ENCODE measurements around the gene TM9SF1.

TM9SF1 gene

DNA sequence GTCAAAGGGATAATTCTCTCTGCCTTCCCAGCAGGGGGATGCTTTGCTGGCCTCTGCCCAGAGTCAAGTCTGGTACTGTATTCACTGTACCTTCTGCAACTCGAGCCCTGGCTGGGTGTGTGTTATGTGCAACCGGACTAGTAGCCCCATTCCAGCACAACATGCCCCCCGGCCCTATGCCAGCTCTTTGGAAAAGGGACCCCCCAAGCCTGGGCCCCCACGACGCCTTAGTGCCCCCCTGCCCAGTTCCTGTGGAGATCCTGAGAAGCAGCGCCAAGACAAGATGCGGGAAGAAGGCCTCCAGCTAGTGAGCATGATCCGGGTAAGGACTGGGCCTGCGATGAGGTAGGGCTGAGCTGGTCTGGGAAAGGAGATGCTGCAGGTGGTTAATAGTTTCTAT is 44.7 kb downstream of the TM9SF1 start:
- no peak for DNase-seq

DNA sequence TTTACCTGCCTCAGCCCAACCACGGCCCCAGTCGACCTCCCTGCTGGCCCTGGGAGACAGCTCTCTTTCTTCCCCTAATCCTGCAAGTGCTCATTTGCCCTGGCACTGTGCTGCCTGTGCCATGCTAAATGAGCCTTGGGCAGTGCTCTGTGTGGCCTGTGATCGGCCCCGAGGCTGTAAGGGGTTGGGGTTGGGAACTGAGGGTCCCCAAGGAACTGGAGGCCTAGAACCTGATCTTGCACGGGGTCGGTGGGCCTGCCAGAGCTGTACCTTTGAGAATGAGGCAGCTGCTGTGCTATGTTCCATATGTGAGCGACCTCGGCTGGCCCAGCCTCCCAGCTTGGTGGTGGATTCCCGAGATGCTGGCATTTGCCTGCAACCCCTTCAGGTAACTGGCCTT is 45.2 kb downstream of the TM9SF1 start:
- no peak for DNase-seq

DNA sequence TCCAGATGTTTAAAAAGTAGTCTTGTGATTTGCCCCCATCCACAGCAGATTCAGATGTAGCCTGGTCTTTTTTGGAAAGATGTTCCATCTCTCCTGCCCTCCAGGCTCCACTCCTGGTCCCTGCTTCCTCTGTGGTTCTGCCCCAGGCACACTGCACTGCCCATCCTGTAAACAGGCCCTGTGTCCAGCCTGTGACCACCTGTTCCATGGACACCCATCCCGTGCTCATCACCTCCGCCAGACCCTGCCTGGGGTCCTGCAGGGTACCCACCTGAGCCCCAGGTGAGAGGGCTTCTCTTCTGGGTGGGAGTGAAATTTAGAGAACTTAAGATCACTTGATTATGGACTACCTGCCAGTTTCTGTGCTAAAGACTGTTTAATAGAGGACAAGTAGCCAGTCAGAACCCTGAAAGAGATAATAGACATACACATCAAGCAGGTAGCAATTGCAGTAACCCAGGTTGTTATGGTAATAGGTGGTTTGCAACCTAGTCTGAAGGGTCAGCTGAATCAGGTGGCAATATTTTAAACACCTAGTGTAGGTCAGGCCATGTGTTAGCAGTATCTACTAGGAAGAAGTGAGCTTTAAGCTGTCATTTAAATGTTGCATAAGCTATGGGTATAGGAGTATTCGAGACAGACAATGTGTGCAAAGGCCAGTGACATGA is 45.8 kb downstream of the TM9SF1 start:
- no peak for DNase-seq

DNA sequence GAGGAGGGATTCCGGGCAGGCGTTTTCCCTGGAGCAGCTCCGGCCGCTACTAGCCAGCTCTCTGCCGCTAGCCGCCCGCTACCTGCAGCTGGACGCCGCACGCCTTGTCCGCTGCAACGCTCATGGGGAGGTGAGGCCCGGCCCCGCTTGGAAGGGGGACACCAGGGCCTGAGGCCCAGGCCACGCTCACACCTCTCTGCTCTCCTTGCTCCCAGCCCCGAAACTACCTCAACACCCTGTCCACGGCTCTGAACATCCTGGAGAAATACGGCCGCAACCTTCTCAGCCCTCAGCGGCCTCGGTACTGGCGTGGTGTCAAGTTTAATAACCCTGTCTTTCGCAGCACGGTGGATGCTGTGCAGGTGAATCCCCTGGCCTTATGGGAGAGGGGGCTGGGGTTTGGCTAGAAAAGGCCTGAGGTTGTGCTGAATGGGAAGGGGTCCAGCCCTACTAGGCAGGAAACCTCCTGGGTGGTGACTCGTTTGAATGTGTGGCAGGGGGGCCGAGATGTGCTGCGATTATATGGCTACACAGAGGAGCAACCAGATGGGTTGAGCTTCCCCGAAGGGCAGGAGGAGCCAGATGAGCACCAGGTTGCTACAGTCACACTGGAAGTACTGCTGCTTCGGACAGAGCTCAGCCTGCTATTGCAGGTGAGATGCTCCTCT is 47.3 kb downstream of the TM9SF1 start:
- DNase-seq = no peak

DNA sequence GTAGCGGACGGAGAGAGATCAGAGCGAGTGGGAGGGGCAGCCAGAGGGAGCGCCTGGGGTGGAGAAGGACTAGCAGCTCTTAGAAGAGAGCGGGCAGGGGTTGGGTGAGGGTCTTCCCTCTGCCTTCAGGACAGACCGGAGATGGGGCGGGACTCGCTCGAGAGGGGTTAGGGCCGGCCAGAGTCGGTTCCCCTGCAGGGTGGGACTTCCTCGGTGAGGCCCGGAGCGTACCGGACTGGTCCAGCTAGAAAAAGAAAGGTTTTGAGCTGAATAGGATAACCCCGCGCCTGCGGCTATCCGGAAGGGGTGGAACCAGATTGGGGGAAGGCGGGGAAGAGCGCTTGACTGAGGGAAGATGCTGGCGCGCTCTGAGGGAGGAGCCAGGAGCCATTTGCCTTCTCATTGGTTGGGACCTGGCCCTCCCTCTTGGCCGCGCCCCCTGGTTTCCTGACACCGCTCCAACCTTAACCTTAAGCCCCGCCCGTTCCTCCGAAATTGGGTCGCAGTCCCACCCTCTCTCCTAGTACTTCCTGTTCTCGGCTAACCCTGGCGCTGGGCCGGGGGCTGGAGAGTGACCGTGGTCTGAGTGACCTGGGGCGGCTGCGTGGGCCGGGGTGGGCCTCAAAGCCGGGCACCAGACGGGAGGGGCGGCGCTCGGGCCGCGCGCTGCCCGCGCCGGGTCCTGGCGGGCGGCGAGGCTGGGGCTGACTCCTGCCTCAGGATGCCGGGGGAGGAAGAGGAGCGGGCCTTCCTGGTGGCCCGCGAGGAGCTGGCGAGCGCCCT is 48.1 kb downstream of the TM9SF1 start, which contains the start of gene RNF31:
RNF31 (plus strand) TSS at position 521 of the 783 bp plus-strand sequence; CDS start at position 722, 201 bp downstream.
- peak; percentile 97 for DNase-seq

DNA sequence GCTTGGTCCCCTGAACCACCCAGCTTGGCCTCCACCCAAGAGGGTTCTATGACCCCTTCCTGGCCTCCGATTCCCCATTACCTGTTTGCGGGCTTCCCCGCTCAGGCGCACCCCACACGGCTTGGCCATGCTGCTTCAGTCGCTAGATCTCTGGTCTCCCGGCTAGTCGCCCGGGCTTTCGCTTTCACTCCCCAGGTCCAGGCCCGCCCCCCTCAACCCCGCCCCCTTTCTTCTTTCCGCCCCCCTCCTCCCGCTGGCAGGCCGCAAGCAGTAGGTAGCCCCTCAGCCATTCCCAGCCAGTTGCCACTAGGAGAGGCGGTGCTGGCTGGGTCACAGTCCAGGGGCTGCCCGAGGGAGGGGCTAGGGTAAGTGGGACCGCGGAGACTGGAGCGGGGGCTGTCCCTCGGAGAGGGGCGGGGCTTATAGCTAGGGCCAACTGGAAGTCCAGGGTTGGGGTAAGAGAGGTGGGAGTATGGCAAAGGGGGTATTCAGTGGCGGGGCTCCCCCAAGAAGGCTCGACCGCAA is 48.7 kb downstream of the TM9SF1 start, which contains the start of gene PSME2:
PSME2 (minus strand) TSS at position 158 of the 525 bp plus-strand sequence; CDS start at position 129, 29 bp downstream.
- DNase-seq = peak; percentile 92

DNA sequence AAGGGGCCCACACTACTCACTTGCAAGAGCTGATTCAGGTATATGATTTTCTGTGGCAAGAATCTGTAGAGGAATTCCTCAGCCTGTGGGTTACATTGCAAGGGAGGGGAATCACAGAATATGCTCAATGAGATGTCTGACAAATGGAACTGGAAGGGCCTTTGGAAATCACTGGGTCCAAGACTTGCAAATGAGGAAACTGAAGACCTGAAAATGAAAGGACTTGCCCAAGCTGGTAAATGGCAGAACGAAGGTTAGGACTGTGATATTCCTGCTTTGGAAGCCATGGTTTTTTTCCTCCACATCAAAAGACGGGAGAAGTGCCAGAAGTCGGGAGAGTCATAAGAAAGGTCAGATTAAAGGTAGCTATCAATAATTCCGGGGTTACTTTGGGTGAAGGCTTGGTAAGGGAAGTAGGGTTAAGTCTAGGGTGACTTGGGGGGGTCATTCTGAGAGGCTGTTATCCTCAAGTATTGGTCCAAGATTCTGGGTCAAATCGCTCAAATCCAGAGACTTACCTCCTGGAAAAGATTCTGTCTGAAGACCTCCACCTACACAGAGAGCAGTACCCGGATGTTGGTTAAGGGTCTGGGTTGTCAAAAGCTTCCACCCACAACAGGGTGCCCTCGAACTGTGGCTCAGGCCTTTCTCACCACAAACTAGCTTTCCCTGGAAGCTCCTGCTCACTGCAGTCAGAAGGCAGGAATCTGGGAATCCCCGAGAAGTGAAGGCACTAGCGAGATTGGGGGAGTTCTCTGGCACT is 49.4 kb downstream of the TM9SF1 start:
- no peak for DNase-seq

DNA sequence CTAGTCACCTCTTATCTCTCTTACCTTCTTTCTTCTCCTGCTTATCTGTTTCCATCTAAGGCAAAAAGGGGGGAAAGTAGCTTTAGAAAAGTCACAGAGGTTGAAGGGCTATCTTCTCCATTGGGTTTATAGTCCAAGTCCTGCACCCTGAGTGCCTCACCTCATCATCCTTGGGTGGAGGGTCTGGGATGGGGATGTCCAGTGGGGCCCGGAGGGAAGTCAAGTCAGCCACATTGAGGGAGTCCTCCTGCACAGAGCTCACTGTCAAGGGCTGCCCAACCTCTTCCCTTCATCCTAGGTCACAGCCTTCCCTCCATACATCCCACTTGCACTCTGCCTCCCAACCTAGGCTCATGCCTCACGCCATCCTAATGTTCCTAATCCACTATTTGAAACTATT is 50.0 kb downstream of the TM9SF1 start:
- DNase-seq = no peak

DNA sequence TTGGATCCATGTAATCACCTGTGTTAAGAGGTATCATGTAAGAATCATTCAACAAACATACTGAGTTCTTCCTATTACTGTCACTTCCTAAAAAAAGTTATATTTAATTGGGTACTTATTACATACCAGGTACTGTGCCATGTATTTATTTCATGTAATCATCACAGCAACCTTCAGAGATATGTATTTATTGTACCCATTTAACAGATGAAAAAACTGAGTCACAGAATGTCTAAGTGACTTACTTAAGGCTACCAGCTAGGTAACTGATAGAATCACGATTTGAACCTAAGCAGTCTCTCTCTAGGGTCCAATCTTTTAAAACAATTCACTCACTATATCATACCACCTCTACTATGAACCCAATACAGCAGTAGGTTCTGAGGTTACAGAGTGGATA is 50.8 kb downstream of the TM9SF1 start:
- no peak for DNase-seq

DNA sequence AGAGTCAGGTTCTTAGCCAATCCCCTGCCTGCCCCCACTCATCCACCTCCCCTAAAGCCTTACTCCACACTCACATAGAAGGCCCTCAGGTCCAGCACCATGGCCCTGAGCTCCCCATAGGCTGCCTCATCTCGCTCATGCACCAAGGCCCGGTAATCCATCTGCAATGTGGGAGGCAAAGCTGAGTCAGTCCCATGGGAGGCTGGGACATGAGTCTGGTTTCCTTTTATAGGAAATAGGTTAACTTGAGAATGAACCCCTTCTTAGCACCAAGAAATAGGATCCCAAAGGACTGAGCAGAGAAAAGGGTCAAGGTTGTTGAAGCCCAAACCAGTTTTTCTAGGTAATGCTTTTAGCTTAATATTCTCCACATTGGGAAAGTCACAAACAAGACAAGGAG is 51.7 kb downstream of the TM9SF1 start:
- DNase-seq = no peak

DNA sequence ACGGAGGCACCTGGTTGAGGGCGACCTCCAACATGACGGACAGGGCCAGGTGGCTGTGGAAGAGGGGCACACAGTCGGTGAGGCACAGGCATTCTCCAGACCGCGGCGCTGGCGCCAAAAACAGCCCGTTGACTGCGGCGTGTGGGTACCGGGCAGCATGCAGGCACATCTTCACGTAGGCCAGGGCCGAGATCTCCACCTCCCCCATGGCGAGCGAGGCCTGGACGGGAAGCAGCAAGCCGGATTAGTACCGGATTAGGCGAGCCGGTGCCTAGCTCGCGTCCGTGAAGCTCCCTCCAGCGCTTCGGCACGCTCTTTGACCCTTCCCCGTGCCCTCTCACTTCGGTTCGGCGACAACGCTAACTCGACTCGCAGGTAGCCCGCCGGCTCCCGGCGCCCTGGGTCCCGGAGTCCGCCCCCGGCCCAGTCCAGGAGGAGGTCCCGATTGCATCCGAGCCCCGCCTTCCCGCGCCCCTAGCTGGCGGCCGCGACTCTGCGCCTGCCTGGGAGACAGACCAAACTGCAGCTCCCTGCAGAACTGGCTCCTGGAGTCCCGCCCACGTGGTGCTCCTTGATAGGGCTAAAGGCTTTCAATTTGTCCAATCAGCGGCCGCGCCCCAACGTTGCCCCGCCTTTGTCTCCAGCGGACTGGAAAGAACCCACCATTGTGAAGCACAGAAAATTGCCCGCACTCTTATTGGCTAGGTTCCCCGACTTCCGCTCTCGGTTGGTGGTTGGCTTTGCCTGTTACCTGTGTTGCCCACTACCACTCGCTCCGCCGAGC is 54.0 kb downstream of the TM9SF1 start, which contains the start of gene EMC9:
EMC9 (minus strand) TSS at position 495 of the 784 bp plus-strand sequence; CDS start at position 208, 287 bp downstream.
- DNase-seq = peak; percentile 100

DNA sequence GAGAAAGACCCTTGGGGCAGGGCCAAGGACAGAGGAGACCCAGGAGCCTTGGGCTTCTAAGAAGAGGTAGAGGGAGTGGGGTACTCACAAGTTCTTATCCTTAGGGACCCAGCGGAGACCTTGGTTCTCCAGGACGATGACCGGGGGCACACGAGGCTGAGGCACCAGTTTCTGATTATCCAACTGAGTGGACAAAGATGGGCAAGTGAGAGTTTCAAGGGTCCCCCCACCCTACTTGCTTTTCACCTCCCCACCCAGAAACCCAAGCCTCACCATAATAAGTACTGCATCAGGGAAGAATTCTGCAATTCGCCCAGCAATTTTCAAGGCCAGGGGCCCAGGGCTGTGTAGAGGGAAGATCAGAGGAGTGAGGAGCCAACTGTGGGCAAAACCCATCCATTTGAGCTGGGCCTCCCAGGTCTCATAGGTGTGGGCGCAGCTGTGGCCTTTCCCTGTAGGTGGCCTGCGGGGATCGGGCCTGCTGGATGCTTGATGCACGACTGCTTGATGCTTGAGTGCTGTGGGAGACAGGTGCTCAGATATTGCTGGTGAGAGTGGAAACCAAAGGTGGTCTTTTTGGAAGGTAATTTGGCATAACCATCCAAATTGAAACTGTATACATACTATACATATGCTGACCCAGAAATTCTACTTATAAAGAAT is 55.8 kb downstream of the TM9SF1 start:
- peak; percentile 36 for DNase-seq

All from CD4-positive, alpha-beta T cell treated with Interleukin-17A for 1 hour (primary cell).